Parathyroid adenoma (tissue), 2 donors: ENCODE data around the gene LMX1B.
"Not testable (repeated sequence)": the region's sequence is repeated elsewhere in the genome, so short reads cannot be mapped to it uniquely, and the experiment has no call there.

ENCODE experiments used
- H2AFZ ChIP-seq: fragments of 300-600 bp; sonication (generic); one replicate; pipeline ENCODE4 v1.7.0; 2017; ENCODE audit warnings: antibody characterized with exemption, mild to moderate bottlenecking
- H3K27ac ChIP-seq: fragments of 300-600 bp; sonication (generic); one replicate; pipeline ENCODE4 v1.7.0; 2017
- H3K27me3 ChIP-seq: fragments of 300-600 bp; sonication (generic); one replicate; pipeline ENCODE4 v1.7.0; 2017; ENCODE audit warnings: low read length; ENCODE audit not compliant: control insufficient read depth, insufficient read depth
- H3K36me3 ChIP-seq: fragments of 300-600 bp; sonication (generic); one replicate; pipeline ENCODE4 v1.7.0; 2017; ENCODE audit warnings: low read length; ENCODE audit not compliant: control insufficient read depth, insufficient read depth
- H3K4me1 ChIP-seq: fragments of 300-600 bp; sonication (generic); one replicate; pipeline ENCODE4 v1.7.0; 2017; ENCODE audit warnings: control low read depth
- H3K4me2 ChIP-seq: fragments of 300-600 bp; sonication (generic); one replicate; pipeline ENCODE4 v1.7.0; 2017; ENCODE audit warnings: low read length
- H3K4me3 ChIP-seq: fragments of 300-600 bp; sonication (generic); one replicate; pipeline ENCODE4 v1.7.0; 2017; ENCODE audit warnings: low read depth, low read length
- H3K79me2 ChIP-seq: fragments of 300-600 bp; sonication (generic); one replicate; pipeline ENCODE4 v1.7.0; 2017; ENCODE audit warnings: control low read depth
- H3K9ac ChIP-seq: fragments of 300-600 bp; sonication (generic); one replicate; pipeline ENCODE4 v1.7.0; 2017; ENCODE audit warnings: mild to moderate bottlenecking
- H3K9me3 ChIP-seq: fragments of 300-600 bp; sonication (generic); one replicate; pipeline ENCODE4 v1.7.0; 2017; ENCODE audit warnings: low read length; ENCODE audit not compliant: control insufficient read depth
- TF ChIP-seq, protein P1 (sequence below): fragments of 300-600 bp; sonication (generic); IDR thresholded peaks from one replicate; pipeline ENCODE4 v1.7.0; 2017; ENCODE audit warnings: antibody characterized with exemption, mild to moderate bottlenecking
- donor health status: primary hyperparathyroidism.

Gene LMX1B

DNA sequence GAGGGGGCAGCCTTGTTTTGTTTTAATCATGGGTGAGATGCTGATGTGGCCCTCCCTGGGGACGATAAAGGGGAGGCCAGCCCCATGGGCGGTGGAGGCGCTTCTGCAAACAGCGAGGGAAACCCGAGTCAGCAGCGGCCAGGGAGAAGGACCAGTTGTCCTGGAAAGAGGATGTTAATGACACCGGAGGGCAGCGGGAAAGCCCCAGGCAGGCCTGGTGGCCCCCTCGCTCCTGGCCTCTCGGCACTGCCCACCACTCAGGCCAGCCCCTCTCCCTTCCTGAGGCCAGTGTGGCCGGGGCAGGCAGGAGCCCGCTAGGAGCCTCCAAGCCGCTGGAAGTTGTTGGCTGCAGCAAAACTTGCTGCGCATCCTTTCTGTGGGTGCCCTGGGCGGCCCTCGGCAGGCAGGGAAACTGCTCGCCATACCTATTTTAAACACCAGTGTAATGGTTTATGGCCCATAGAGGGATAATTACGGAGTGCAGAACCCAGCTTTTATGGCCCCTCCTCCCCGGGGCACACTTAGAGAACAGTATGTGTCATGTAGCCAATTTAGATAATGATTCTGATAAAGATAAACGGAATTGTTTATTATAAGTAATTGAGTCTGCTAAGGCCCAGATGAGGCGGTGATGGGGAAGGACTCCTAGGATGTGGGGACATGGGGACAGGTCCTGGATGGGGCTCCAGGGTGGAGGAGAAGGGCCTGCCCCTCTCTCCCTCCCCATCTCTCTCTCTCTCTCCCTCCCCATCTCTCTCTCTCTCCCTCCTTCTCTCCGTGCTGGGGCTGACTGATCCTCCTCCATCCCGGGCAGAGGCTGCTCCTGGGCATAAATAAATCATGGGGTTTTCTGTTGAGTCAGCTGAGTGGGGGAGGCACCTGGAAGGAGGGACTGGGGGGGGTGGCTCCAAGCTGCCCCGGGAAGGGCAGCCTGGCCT is 36.9 kb downstream of the LMX1B start:
- Histone ChIP-seq H3K27me3 (no peaks in the 10 kb centered on the region), H3K27ac (no peak overlapping the region), H3K4me1 (no peaks in the 10 kb centered on the region), H3K36me3 (no peaks in the 10 kb centered on the region), H3K9me3 (no peaks in the 10 kb centered on the region), H3K79me2 (no peaks in the 10 kb centered on the region), H3K4me3 (no peak overlapping the region), H3K4me2 (no peak overlapping the region), H2AFZ (no peak overlapping the region), H3K9ac (no peak overlapping the region)
- TF ChIP-seq, protein P1, sequence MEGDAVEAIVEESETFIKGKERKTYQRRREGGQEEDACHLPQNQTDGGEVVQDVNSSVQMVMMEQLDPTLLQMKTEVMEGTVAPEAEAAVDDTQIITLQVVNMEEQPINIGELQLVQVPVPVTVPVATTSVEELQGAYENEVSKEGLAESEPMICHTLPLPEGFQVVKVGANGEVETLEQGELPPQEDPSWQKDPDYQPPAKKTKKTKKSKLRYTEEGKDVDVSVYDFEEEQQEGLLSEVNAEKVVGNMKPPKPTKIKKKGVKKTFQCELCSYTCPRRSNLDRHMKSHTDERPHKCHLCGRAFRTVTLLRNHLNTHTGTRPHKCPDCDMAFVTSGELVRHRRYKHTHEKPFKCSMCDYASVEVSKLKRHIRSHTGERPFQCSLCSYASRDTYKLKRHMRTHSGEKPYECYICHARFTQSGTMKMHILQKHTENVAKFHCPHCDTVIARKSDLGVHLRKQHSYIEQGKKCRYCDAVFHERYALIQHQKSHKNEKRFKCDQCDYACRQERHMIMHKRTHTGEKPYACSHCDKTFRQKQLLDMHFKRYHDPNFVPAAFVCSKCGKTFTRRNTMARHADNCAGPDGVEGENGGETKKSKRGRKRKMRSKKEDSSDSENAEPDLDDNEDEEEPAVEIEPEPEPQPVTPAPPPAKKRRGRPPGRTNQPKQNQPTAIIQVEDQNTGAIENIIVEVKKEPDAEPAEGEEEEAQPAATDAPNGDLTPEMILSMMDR, result no peak

DNA sequence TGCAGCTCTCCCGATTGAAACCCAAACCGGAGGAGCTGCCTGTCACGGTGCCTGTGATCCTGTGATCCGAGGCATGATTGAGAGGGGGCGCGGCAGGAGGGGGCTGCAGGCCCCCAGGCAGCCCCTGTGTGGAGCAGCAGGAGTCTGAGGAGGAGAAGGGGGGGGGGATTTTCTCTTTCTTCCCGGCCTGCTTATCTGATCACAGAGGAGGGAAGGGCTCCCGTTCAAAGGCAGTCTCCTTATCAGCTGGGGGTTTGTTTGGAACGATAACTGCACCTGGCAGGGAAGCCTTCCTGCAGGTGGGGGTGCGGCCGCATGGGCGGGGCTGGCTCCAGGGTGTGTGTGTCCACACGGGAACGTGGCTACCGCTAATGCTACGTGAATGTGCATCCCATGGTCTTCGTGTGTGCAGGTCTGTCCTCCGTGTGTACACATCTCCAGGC is 38.4 kb downstream of the LMX1B start:
- Histone ChIP-seq H2AFZ (no peak overlapping the region), H3K9me3 (no peaks in the 10 kb centered on the region), H3K9ac (no peak overlapping the region), H3K27me3 (no peaks in the 10 kb centered on the region), H3K4me2 (peak overlapping the region; percentile 26), H3K36me3 (no peaks in the 10 kb centered on the region), H3K79me2 (no peaks in the 10 kb centered on the region), H3K4me1 (no peaks in the 10 kb centered on the region), H3K4me3 (no peak overlapping the region), H3K27ac (no peak overlapping the region)
- TF ChIP-seq, protein P1, result no peak

DNA sequence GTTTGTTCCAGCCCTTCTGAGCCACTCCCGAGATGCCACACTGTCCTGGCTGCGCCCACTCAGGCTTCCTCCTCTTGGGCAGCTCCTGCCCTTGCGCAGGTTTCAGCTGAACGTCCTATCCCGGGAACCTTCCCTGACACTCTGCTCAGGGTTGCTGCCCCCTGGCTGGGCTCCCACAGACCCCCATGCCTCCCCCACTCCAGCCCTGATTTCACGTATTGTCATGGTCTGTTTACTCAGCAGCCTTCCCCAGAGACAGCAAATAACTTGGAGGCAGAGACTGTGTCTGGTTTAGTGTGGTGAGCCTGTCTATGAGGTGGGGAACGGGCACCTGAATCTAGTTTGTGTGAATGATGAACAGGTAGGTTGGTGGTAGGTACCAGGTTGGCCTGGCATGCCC is 40.4 kb downstream of the LMX1B start:
- Histone ChIP-seq H3K79me2 (no peaks in the 10 kb centered on the region), H3K27me3 (no peaks in the 10 kb centered on the region), H3K27ac (no peak overlapping the region), H3K36me3 (no peaks in the 10 kb centered on the region), H2AFZ (no peak overlapping the region), H3K9ac (no peak overlapping the region), H3K4me3 (no peak overlapping the region), H3K4me1 (no peaks in the 10 kb centered on the region), H3K9me3 (no peaks in the 10 kb centered on the region), H3K4me2 (no peak overlapping the region)
- TF ChIP-seq, protein P1, result no peak

DNA sequence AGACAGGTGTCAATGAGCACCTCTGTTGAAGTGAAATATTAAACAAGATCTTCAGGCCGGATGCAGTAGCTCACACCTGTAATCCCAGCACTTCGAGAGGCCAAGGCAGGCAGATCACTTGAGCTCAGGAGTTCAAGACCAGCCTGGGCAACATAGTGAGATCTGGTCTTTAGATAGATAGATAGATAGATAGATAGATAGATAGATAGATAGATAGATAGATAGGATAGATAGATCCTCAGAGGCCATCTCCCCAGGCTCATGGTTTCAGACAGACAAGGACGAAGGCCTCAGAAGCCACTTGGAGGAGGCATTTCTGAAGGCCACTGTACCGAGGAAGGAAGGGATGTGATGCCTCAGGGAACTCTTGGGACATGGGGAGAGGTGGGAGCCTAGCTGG is 42.5 kb downstream of the LMX1B start:
- not testable (repeated sequence) for H3K9me3 ChIP-seq, H3K79me2 ChIP-seq, H3K4me2 ChIP-seq, H3K27ac ChIP-seq, H3K27me3 ChIP-seq, H3K9ac ChIP-seq, H3K4me1 ChIP-seq, H2AFZ ChIP-seq, H3K4me3 ChIP-seq, H3K36me3 ChIP-seq

DNA sequence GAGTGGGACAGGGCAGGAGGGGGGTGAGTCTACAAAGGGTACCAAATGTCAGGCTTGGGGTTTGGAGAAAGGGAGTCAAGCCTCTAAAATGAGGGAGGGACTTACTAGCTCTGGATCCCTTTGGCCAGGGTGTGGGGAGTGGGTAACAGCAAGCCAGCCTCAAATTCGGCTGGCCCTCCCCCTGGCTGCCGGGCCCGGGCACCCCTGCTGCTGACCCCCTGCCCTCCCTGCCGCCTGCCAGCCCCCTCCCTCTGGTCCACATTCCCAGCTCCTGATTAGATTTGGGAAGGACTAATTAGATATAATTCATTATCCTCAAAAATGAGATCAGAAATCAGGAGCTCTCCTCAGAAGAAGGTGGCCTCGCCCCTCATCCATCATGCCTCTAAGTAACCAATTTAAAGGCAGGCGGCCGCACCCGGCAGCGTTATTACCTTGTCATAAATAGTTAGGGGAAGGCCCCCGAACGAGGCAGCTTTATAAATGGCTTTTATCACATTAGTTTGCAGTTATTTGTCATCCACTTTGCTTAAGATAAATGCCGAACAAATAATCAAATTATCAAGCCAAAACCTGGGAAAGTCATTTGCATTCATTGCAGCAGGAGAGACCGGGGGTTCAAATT is 44.6 kb downstream of the LMX1B start:
- Histone ChIP-seq H3K4me3 (no peak overlapping the region), H3K4me1 (no peaks in the 10 kb centered on the region), H3K4me2 (no peak overlapping the region), H2AFZ (no peak overlapping the region), H3K27ac (no peak overlapping the region), H3K27me3 (no peaks in the 10 kb centered on the region), H3K9ac (no peak overlapping the region), H3K9me3 (no peaks in the 10 kb centered on the region), H3K79me2 (no peaks in the 10 kb centered on the region), H3K36me3 (no peaks in the 10 kb centered on the region)
- TF ChIP-seq, protein P1, result no peak
